Measurements from ENCODE around the gene ANKRD6. TPM values are rescaled to one million over a fixed set of nuclear protein-coding genes. Genes with fewer than 3 reads are reported as not detected.

The ANKRD6 gene
- total and polyA plus RNA-seq, 11 donors, result 3.5 to 14.1 (median 10.2) TPM

- DNase-seq (no peak), ATAC-seq (no peak)
- H3K9me3 ChIP-seq, result no peaks in the 10 kb centered on the region
- WGBS, 4 donors, result 91 to 97% (median 95%) methylated on average over 1 of the region's 1 CpG
- TF ChIP-seq POLR2A (IDR thresholded peaks at IDR 0.05), result no peak
- TF ChIP-seq, protein P1, sequence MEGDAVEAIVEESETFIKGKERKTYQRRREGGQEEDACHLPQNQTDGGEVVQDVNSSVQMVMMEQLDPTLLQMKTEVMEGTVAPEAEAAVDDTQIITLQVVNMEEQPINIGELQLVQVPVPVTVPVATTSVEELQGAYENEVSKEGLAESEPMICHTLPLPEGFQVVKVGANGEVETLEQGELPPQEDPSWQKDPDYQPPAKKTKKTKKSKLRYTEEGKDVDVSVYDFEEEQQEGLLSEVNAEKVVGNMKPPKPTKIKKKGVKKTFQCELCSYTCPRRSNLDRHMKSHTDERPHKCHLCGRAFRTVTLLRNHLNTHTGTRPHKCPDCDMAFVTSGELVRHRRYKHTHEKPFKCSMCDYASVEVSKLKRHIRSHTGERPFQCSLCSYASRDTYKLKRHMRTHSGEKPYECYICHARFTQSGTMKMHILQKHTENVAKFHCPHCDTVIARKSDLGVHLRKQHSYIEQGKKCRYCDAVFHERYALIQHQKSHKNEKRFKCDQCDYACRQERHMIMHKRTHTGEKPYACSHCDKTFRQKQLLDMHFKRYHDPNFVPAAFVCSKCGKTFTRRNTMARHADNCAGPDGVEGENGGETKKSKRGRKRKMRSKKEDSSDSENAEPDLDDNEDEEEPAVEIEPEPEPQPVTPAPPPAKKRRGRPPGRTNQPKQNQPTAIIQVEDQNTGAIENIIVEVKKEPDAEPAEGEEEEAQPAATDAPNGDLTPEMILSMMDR (IDR thresholded peaks at IDR 0.05), result no peak
- H3K4me3 ChIP-seq, result no peak overlapping the region
- H3K4me1 ChIP-seq, result peaks cover 0 to 13% (median 8%) of the 10 kb centered on the region in 12 donors
- H3K27ac ChIP-seq, result no peak overlapping the region
- H3K27me3 ChIP-seq, result no peaks in the 10 kb centered on the region
- no peaks in the 10 kb centered on the region for H3K36me3 ChIP-seq
- intact Hi-C loops (cut with DNase I), result no loop called here
Observed at GRCh38 chr6:89416796-89417195, 16.2 kb upstream of the ANKRD6 start.

- no peak for TF ChIP-seq POLR2A (IDR thresholded peaks at IDR 0.05)
- TF ChIP-seq, protein P1 (IDR thresholded peaks at IDR 0.05), result no peak
- H3K4me3 ChIP-seq, result no peak overlapping the region
- H3K36me3 ChIP-seq, result no peaks in the 10 kb centered on the region
- intact Hi-C loops (cut with DNase I), result loop anchor here in 3 of 10 donors (5.0 to 10.0 kb wide), 3 partner anchors 167 to 254 kb away; no protein-coding TSS in a partner anchor
- H3K27me3 ChIP-seq, result no peaks in the 10 kb centered on the region
- H3K4me1 ChIP-seq, result peaks cover 0 to 20% (median 7%) of the 10 kb centered on the region in 12 donors
- no peak overlapping the region for H3K27ac ChIP-seq
- no peak for ATAC-seq
- WGBS, 4 donors, result 40 to 49% (median 44%) methylated on average over 7 of the region's 7 CpGs
- DNase-seq, result no peak
- no peaks in the 10 kb centered on the region for H3K9me3 ChIP-seq
Observed at GRCh38 chr6:89430201-89430962, 2.6 kb upstream of the ANKRD6 start.

DNA sequence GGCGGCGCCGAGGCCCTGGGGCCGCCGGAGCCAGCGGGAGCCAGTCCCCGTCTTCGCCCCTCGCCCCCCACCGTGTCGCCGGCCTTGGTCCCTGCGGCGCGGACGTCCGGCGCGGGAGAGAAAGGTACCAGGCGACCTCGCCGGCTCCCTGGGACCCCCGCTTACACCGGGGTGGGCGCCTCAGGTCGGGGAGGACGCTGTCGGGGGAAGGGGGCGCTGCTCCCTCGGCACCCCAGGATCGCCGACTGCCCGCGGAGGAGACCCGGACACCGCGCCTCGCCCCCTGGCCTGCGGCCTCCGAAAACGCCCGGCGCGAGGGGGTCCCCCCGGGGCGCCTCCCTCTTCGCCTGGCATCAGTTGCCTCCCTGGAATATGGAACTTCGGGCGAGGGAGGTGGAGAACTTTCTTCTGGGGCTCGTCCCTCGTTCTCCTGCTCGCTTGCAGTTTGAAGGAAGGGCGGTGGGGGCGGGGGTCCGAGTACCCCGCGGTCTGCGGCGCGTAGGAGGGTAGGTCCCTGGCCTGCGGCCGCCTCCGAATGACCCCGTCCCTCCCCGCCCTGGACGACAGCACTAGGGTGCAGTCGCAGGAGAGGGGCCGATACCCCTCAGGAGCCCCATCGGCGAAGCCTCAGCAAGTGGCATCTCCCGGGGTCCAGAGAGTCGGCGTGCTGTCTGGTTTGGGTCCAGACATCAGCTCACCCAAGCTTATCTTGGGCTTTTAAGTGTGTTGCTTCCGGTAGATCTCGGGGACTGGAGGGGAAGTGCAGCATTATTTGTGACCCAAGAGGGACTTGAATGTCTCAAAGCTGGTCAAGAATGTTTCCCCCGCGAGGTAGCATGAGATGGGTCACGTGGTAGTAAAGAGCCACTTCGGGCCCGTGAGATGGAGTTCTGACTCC is 549 bp downstream of the ANKRD6 start:
- H3K4me1 ChIP-seq, result peaks cover 0 to 29% (median 8%) of the 10 kb centered on the region in 12 donors
- TF ChIP-seq POLR2A (IDR thresholded peaks at IDR 0.05), result no peak
- TF ChIP-seq, protein P1 (IDR thresholded peaks at IDR 0.05), result peak in 1 of 12 donors; percentile 6
- no peaks in the 10 kb centered on the region for H3K27me3 ChIP-seq
- ATAC-seq, result peak; percentile 18 to 38 (median 26)
- intact Hi-C loops (cut with DNase I), result loop anchor here (1.0 to 10.0 kb wide), 7 partner anchors 164 to 251 kb away; no protein-coding TSS in a partner anchor
- 0 to 5% (median 1%) methylated on average over 35 to 80 of the region's 80 CpGs for WGBS, 4 donors
- no peaks in the 10 kb centered on the region for H3K36me3 ChIP-seq
- H3K9me3 ChIP-seq, result no peaks in the 10 kb centered on the region
- peak overlapping the region; percentile 75 to 99 (median 88) for H3K4me3 ChIP-seq
- DNase-seq, result peak in 4 of 5 donors; percentile 23 to 66 (median 26)
- peak overlapping the region in 5 of 12 donors; percentile 28 to 72 (median 60) for H3K27ac ChIP-seq

GRCh38 chr6:89434150-89434499 is 1.2 kb downstream of the ANKRD6 start:
- ATAC-seq (no peak), DNase-seq (no peak)
- peaks cover 0 to 29% (median 8%) of the 10 kb centered on the region in 12 donors for H3K4me1 ChIP-seq
- H3K27ac ChIP-seq, result peak overlapping the region in 2 of 12 donors; percentile 28 to 67
- H3K4me3 ChIP-seq, result peak overlapping the region in 10 of 12 donors; percentile 75 to 99 (median 88)
- 88 to 96% (median 93%) methylated on average over 3 of the region's 3 CpGs for WGBS, 4 donors
- intact Hi-C loops (cut with DNase I), result loop anchor here in 3 of 10 donors (5.0 to 10.0 kb wide), 3 partner anchors 163 to 251 kb away; no protein-coding TSS in a partner anchor
- TF ChIP-seq, protein P1 (IDR thresholded peaks at IDR 0.05), result no peak
- no peak for TF ChIP-seq POLR2A (IDR thresholded peaks at IDR 0.05)
- H3K36me3 ChIP-seq, result no peaks in the 10 kb centered on the region
- no peaks in the 10 kb centered on the region for H3K27me3 ChIP-seq
- H3K9me3 ChIP-seq, result no peaks in the 10 kb centered on the region

Data from heart left ventricle (tissue), 16 donors.